Activated CD4-positive, alpha-beta memory T cell treated with anti-CD3 and anti-CD28 coated beads, Interleukin-2, amount 10 ng/mL, durations not matched to agents 7 days and 5 days (primary cell): ENCODE data around the gene DBH. TPM values are rescaled to one million over a fixed set of nuclear protein-coding genes. Genes with fewer than 3 reads are reported as not detected.

Experiments
- CTCF ChIA-PET: fragments of 350-600 bp; sonication (Branson Sonifier 250); formaldehyde crosslinking; loops from one replicate; lab custom pipeline; 2021; ENCODE audit warnings: antibody characterized with exemption, inconsistent platforms; lab: Charles Lee
- POLR2A ChIA-PET: fragments of 350-600 bp; sonication (Branson Sonifier 250); formaldehyde crosslinking; loops from one replicate; lab custom pipeline; 2021; ENCODE audit warnings: antibody characterized with exemption; lab: Charles Lee
- DNase-seq: peaks from one replicate; pipeline ENCODE4 v3.0.0-alpha.2; 2020
- H3K27ac Mint-ChIP-seq: one replicate; pipeline ENCODE4 v1.8.0; 2021; ENCODE audit warnings: mild to moderate bottlenecking, mixed read lengths
- H3K27me3 Mint-ChIP-seq: one replicate; pipeline ENCODE4 v1.8.0; 2021; ENCODE audit warnings: mixed read lengths
- H3K36me3 Mint-ChIP-seq: one replicate; pipeline ENCODE4 v1.8.0; 2021; ENCODE audit warnings: low read depth, mixed read lengths
- H3K4me1 Mint-ChIP-seq: one replicate; pipeline ENCODE4 v1.8.0; 2021; ENCODE audit warnings: mixed read lengths
- H3K4me3 Mint-ChIP-seq: one replicate; pipeline ENCODE4 v1.8.0; 2021; ENCODE audit warnings: mild to moderate bottlenecking, mixed read lengths
- H3K9me3 Mint-ChIP-seq: one replicate; pipeline ENCODE4 v1.8.0; 2021; ENCODE audit warnings: mixed read lengths
- total RNA-seq, 2 experiments: library from RNA; stranded (reverse); gene quantifications; one replicate each; pipeline ENCODE4 v1.2.3, GENCODE V29; 2021

DBH gene
- total RNA-seq, 2 experiments from 2014 or later: not detected

GRCh38 chr9:133636902-133637301 is 739 bp downstream of the DBH start:
- Mint-ChIP-seq H3K4me3 (no peak overlapping the region), H3K36me3 (no peaks in the 10 kb centered on the region), H3K27me3 (no peaks in the 10 kb centered on the region), H3K4me1 (no peaks in the 10 kb centered on the region), H3K9me3 (no peaks in the 10 kb centered on the region), H3K27ac (no peak overlapping the region)
- POLR2A ChIA-PET: no interaction called here
- CTCF ChIA-PET: no interaction called here
- no peak for DNase-seq

GRCh38 chr9:133637451-133638055 is 1.4 kb downstream of the DBH start:
- no peak for DNase-seq
- no peak overlapping the region for H3K4me3 Mint-ChIP-seq
- H3K27me3 Mint-ChIP-seq: no peaks in the 10 kb centered on the region
- ChIA-PET POLR2A (no interaction called here), CTCF (no interaction called here)
- no peaks in the 10 kb centered on the region for H3K4me1 Mint-ChIP-seq
- no peaks in the 10 kb centered on the region for H3K36me3 Mint-ChIP-seq
- no peaks in the 10 kb centered on the region for H3K9me3 Mint-ChIP-seq
- no peak overlapping the region for H3K27ac Mint-ChIP-seq

GRCh38 chr9:133638076-133638475 is 1.9 kb downstream of the DBH start:
- CTCF ChIA-PET: no interaction called here
- no peaks in the 10 kb centered on the region for H3K36me3 Mint-ChIP-seq
- POLR2A ChIA-PET: no interaction called here
- H3K27ac Mint-ChIP-seq: no peak overlapping the region
- no peak for DNase-seq
- H3K27me3 Mint-ChIP-seq: no peaks in the 10 kb centered on the region
- no peaks in the 10 kb centered on the region for H3K9me3 Mint-ChIP-seq
- no peaks in the 10 kb centered on the region for H3K4me1 Mint-ChIP-seq
- no peak overlapping the region for H3K4me3 Mint-ChIP-seq

- no peaks in the 10 kb centered on the region for H3K36me3 Mint-ChIP-seq
Observed at GRCh38 chr9:133638711-133639110, 2.5 kb downstream of the DBH start.

GRCh38 chr9:133639613-133640012 is 3.5 kb downstream of the DBH start:
- Mint-ChIP-seq H3K4me3 (no peak overlapping the region), H3K9me3 (no peaks in the 10 kb centered on the region), H3K36me3 (no peaks in the 10 kb centered on the region), H3K4me1 (no peaks in the 10 kb centered on the region), H3K27ac (no peak overlapping the region), H3K27me3 (no peaks in the 10 kb centered on the region)
- CTCF ChIA-PET: no interaction called here
- no peak for DNase-seq
- POLR2A ChIA-PET: no interaction called here

More at GRCh38 chr9:133638711-133639110, 2.5 kb downstream of the DBH start:
- POLR2A ChIA-PET: no interaction called here
- CTCF ChIA-PET: no interaction called here
- H3K9me3 Mint-ChIP-seq: no peaks in the 10 kb centered on the region
- H3K4me1 Mint-ChIP-seq: no peaks in the 10 kb centered on the region
- H3K4me3 Mint-ChIP-seq: no peak overlapping the region
- H3K27me3 Mint-ChIP-seq: no peaks in the 10 kb centered on the region
- no peak overlapping the region for H3K27ac Mint-ChIP-seq
- no peak for DNase-seq

- CTCF ChIA-PET: no interaction called here
- no peak for DNase-seq
- POLR2A ChIA-PET: no interaction called here
- H3K36me3 Mint-ChIP-seq: no peaks in the 10 kb centered on the region
- H3K4me1 Mint-ChIP-seq: no peaks in the 10 kb centered on the region
- no peak overlapping the region for H3K27ac Mint-ChIP-seq
- H3K4me3 Mint-ChIP-seq: no peak overlapping the region
- no peaks in the 10 kb centered on the region for H3K9me3 Mint-ChIP-seq
- no peaks in the 10 kb centered on the region for H3K27me3 Mint-ChIP-seq
Observed at GRCh38 chr9:133640160-133640559, 4.0 kb downstream of the DBH start.

GRCh38 chr9:133640580-133641395 is 4.6 kb downstream of the DBH start:
- DNase-seq: no peak
- Mint-ChIP-seq H3K9me3 (no peaks in the 10 kb centered on the region), H3K27me3 (no peaks in the 10 kb centered on the region), H3K27ac (no peak overlapping the region), H3K36me3 (no peaks in the 10 kb centered on the region), H3K4me1 (no peaks in the 10 kb centered on the region), H3K4me3 (no peak overlapping the region)
- ChIA-PET POLR2A (no interaction called here), CTCF (no interaction called here)

- POLR2A ChIA-PET: no interaction called here
Observed at GRCh38 chr9:133641396-133641655, 5.2 kb downstream of the DBH start.

GRCh38 chr9:133641861-133642595 is 5.9 kb downstream of the DBH start:
- Mint-ChIP-seq H3K4me1 (no peaks in the 10 kb centered on the region), H3K27ac (no peak overlapping the region), H3K36me3 (no peaks in the 10 kb centered on the region), H3K9me3 (no peaks in the 10 kb centered on the region), H3K4me3 (no peak overlapping the region), H3K27me3 (no peaks in the 10 kb centered on the region)
- ChIA-PET CTCF (no interaction called here), POLR2A (no interaction called here)
- no peak for DNase-seq

More at GRCh38 chr9:133641396-133641655, 5.2 kb downstream of the DBH start:
- Mint-ChIP-seq H3K4me1 (no peaks in the 10 kb centered on the region), H3K36me3 (no peaks in the 10 kb centered on the region), H3K9me3 (no peaks in the 10 kb centered on the region), H3K4me3 (no peak overlapping the region), H3K27me3 (no peaks in the 10 kb centered on the region), H3K27ac (no peak overlapping the region)
- CTCF ChIA-PET: no interaction called here
- DNase-seq: no peak

GRCh38 chr9:133642708-133643361 is 6.7 kb downstream of the DBH start:
- Mint-ChIP-seq H3K27ac (no peak overlapping the region), H3K9me3 (no peaks in the 10 kb centered on the region), H3K4me1 (no peaks in the 10 kb centered on the region), H3K4me3 (no peak overlapping the region), H3K36me3 (no peaks in the 10 kb centered on the region), H3K27me3 (no peaks in the 10 kb centered on the region)
- CTCF ChIA-PET: no interaction called here
- DNase-seq: no peak
- POLR2A ChIA-PET: no interaction called here

- CTCF ChIA-PET: no interaction called here
- H3K4me3 Mint-ChIP-seq: no peak overlapping the region
- H3K9me3 Mint-ChIP-seq: no peaks in the 10 kb centered on the region
- no peaks in the 10 kb centered on the region for H3K4me1 Mint-ChIP-seq
- POLR2A ChIA-PET: no interaction called here
- no peak overlapping the region for H3K27ac Mint-ChIP-seq
- H3K36me3 Mint-ChIP-seq: no peaks in the 10 kb centered on the region
- DNase-seq: no peak
- H3K27me3 Mint-ChIP-seq: no peaks in the 10 kb centered on the region
Observed at GRCh38 chr9:133643362-133643755, 7.2 kb downstream of the DBH start.

- H3K27ac Mint-ChIP-seq: no peak overlapping the region
- H3K9me3 Mint-ChIP-seq: no peaks in the 10 kb centered on the region
- no peak for DNase-seq
- H3K36me3 Mint-ChIP-seq: no peaks in the 10 kb centered on the region
- no peaks in the 10 kb centered on the region for H3K4me1 Mint-ChIP-seq
- H3K4me3 Mint-ChIP-seq: no peak overlapping the region
- CTCF ChIA-PET: no interaction called here
- POLR2A ChIA-PET: no interaction called here
- peaks cover 1% of the 10 kb centered on the region for H3K27me3 Mint-ChIP-seq
Observed at GRCh38 chr9:133643978-133644760, 8.0 kb downstream of the DBH start.
